GM12874 (cell line): ENCODE data around the gene CRISPLD2.

Source experiments
- TF ChIP-seq, protein P1 (sequence below): IDR thresholded peaks from 2 replicates; pipeline ENCODE4 v1.5.1; 2011; ENCODE audit warnings: low read depth, mild to moderate bottlenecking, control low read depth, low read length, moderate library complexity; ENCODE audit not compliant: insufficient read depth

CRISPLD2 gene

DNA sequence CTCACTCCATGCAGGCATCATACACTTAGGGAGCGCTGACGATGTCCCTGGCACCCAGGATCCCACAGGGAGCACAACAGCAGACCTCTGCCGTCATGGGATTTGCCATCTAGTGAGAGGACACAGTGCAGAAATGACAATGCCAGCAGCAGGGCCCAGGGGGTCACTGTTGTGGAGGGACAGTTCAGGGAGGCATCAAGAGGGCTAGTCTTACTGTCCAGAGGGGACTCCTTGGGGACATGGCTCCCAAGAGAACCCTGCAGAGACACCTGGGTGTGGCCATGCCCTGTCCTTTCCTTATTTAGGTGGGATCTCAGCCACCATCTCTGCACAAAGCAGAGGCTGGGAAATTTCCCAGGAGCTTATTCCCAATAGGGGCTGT is 73.7 kb downstream of the CRISPLD2 start:
- TF ChIP-seq, protein P1, sequence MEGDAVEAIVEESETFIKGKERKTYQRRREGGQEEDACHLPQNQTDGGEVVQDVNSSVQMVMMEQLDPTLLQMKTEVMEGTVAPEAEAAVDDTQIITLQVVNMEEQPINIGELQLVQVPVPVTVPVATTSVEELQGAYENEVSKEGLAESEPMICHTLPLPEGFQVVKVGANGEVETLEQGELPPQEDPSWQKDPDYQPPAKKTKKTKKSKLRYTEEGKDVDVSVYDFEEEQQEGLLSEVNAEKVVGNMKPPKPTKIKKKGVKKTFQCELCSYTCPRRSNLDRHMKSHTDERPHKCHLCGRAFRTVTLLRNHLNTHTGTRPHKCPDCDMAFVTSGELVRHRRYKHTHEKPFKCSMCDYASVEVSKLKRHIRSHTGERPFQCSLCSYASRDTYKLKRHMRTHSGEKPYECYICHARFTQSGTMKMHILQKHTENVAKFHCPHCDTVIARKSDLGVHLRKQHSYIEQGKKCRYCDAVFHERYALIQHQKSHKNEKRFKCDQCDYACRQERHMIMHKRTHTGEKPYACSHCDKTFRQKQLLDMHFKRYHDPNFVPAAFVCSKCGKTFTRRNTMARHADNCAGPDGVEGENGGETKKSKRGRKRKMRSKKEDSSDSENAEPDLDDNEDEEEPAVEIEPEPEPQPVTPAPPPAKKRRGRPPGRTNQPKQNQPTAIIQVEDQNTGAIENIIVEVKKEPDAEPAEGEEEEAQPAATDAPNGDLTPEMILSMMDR = no peak

DNA sequence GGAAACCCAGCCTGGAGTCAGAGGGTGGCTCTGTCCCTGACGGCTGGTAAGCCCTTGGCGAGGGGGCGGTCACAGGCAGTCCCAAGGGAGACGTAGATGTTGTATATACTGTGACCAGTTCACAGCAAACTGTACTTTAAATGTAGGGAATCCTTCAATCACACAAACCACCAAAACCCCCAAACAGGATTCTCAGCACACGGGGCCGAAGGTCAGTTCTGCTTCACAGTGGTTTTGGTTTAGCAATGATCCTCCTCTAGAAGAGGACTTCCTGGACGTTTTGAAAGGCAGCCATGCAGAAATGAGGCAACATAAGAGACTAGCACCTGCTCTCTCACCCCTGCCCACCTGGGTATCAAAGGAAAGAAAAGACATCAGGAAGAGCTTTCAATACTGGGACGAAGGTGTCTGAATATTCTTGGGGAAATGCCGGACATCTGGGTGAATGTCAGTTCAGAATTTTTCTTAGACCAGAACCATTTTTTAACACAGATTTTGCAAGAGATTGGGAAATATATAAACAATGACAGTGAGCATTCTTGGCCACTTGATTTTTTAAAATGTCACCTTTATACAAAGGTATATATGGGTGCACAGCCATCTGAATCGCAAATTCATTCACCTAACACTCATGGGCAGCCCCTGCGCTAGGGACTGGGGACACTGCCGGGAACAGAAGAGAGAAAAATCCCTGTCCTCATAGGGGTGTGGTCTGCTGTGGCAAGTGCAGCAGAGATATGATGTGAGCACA is 74.2 kb downstream of the CRISPLD2 start:
- TF ChIP-seq, protein P1 = no peak

DNA sequence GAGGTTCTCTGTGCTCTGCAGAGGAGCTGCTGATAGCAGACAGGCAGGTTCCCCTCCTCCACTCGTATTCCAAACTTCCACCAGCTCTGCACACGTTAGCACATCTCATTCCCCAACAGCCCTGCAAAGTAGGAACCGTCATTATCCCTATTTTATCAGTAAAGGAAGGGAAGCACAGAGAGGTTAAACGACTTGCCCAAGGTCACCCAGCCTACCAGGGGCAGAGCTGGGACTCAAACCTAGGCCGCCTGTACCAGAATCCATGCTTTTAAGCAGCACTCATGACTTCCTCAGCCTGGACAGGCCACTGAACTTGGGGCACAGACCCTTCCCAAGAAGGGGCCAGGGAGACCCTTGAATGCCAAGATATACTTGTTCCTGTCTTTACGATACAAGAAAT is 75.2 kb downstream of the CRISPLD2 start:
- TF ChIP-seq, protein P1 = no peak

DNA sequence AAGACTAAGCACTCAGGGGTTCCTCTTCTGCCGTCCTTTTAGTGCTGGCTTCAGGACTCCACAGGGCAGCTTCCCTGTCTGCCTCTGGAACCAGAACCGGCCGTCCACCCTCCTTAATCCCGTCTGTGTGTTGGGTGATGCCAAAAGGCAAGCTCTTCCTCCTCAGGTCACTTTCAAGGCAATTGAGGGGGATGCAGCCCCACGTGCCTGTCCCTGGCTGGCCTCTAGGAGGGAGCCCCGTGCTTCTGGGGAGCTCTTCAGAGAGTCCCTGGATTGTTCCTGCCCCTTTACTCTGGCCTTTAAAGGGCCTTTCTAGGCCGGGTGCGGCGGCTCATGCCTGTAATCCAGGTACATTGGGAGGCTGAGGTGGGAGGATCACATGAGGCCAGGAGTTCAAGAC is 77.1 kb downstream of the CRISPLD2 start:
- TF ChIP-seq, protein P1 = no peak

DNA sequence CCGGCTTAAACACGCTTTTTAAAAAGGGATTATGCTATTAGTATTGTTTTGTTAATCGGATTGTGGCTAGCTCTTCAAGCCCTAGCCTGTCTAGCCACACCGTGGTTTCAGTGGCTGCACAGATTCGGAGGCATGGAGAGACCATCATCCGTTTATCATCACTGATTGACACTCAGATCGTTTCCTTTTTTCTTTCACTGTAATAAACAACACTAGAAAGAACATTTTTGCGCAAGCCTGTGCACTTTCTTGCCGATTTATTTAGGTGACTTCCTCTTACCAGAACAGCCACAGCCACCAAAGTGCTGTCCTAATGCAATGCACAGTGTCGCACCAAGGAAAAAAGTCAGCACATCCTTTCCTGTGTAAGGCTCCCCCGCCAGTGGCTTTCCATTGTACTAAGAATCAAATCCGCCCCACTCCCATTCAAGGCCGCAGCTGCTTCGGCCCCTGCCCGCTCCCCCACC is 78.2 kb downstream of the CRISPLD2 start:
- TF ChIP-seq, protein P1 = no peak

DNA sequence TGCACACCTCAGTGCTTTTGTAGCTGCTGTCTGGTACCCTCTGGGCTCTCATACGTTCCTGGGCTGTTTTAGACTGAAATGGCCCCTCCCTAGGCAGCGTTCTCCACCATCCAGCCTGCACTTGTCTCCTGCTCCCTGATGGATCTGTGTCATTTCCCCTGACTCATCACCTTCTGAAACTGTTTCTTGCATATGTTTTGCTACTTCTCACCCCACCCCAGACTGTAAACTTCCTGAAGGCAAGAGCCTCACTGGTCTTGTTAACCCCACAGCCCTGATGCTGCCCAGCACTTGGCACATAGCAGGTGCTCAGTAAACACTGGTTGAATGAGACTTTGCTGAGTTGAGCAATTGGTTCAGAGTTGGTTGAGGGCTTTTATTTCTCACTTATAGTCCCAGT is 78.7 kb downstream of the CRISPLD2 start:
- TF ChIP-seq, protein P1 = no peak

DNA sequence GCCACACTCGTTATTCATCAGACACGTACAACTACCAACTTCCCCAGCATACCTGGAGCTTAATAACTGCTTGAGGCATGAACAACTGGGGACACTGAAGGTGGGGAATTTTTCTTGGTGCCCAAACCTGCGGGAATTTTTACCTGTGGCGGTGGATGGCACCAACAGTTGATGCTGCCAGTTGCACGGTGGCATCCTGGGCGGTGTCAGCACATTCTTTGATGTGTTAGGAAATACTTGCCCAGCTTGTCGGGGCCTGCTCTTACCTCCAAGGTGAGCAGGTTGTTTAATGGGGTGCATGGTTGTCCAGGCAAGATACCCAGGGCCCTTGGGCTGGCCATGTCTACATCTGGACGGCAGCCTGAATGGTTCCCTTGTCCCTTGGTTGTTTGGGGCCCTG is 79.6 kb downstream of the CRISPLD2 start:
- TF ChIP-seq, protein P1 = no peak
